IMR-90 (cell line): Measurements from ENCODE around the gene WNT2B. TPM values are rescaled to one million over a fixed set of nuclear protein-coding genes. Genes with fewer than 3 reads are reported as not detected.

Experiments used
- ATAC-seq: fragments of 200-7000 bp; cut with Tn5 transposase; 2 replicates; pipeline ENCODE4 v1.9.1; 2020; ENCODE audit warnings: low read depth, mild to moderate bottlenecking, moderate library complexity
- BruUV-seq: library from RNA; stranded (reverse); fragments of 400-500 nt; replicated peaks from 2 replicates; lab custom pipeline; 2021; lab: Mats Ljungman, UMichigan
- CTCF ChIA-PET: fragments of 300-600 bp; formaldehyde crosslinking; extraction: SDS; loops from one replicate; lab custom pipeline; 2021; ENCODE audit warnings: antibody characterized with exemption; lab: Yijun Ruan, JAX
- POLR2A ChIA-PET: fragments of 300-600 bp; sonication (Branson Sonifier 250); formaldehyde crosslinking; loops from one replicate; lab custom pipeline; 2022; ENCODE audit warnings: antibody characterized with exemption; ENCODE audit not compliant: unreplicated experiment; lab: Charles Lee
- DNase-seq: peaks from one replicate; pipeline ENCODE4 v3.0.0; 2013
- H2AFZ ChIP-seq: replicated peaks from 2 replicates; pipeline ENCODE3; 2013; ENCODE audit warnings: low read length, mild to moderate bottlenecking; ENCODE audit not compliant: poor library complexity
- H2AK5ac ChIP-seq: 2 replicates; pipeline ENCODE4 v1.6.1; 2013; ENCODE audit warnings: low read depth, low read length, inconsistent platforms
- H2AK9ac ChIP-seq: replicated peaks from 2 replicates; pipeline ENCODE3; 2013; ENCODE audit warnings: mild to moderate bottlenecking, low read depth, low read length, moderate library complexity; ENCODE audit not compliant: poor library complexity
- H2BK120ac ChIP-seq: 2 replicates; pipeline ENCODE4 v1.6.1; 2013; ENCODE audit warnings: low read depth, low read length, inconsistent platforms
- H2BK15ac ChIP-seq: 3 replicates; pipeline ENCODE4 v1.6.1; 2013; ENCODE audit warnings: low read depth, low read length, inconsistent platforms
- H2BK20ac ChIP-seq: 2 replicates; pipeline ENCODE4 v1.6.1; 2013; ENCODE audit warnings: low read depth, mild to moderate bottlenecking, inconsistent platforms, low read length, moderate library complexity
- H2BK5ac ChIP-seq: 2 replicates; pipeline ENCODE4 v1.6.1; 2013; ENCODE audit warnings: mild to moderate bottlenecking, low read depth, low read length, inconsistent platforms; ENCODE audit not compliant: poor library complexity, severe bottlenecking
- H3K14ac ChIP-seq: replicated peaks from 2 replicates; pipeline ENCODE4 v1.6.1; 2013; ENCODE audit warnings: low read depth, low read length, inconsistent platforms
- H3K18ac ChIP-seq: 2 replicates; pipeline ENCODE4 v1.6.1; 2013; ENCODE audit warnings: low read depth, low read length, control low read depth
- H3K23ac ChIP-seq: 2 replicates; pipeline ENCODE4 v1.6.1; 2013; ENCODE audit warnings: low read depth, low read length, inconsistent platforms
- H3K27ac ChIP-seq: 2 replicates; pipeline ENCODE4 v1.5.1; 2013; ENCODE audit warnings: mild to moderate bottlenecking, control low read depth, low read length; ENCODE audit not compliant: insufficient read depth
- H3K27me3 ChIP-seq: 2 replicates; pipeline ENCODE4 v1.6.1; 2013; ENCODE audit warnings: low read length; ENCODE audit not compliant: control insufficient read depth, insufficient read depth
- H3K36me3 ChIP-seq: 2 replicates; pipeline ENCODE4 v1.6.1; 2013; ENCODE audit warnings: low read length, mixed read lengths; ENCODE audit not compliant: control insufficient read depth, insufficient read depth
- H3K4ac ChIP-seq: 2 replicates; pipeline ENCODE4 v1.6.1; 2013; ENCODE audit warnings: low read depth, low read length, inconsistent platforms
- H3K4me1 ChIP-seq: 2 replicates; pipeline ENCODE4 v1.6.1; 2013; ENCODE audit warnings: low read length, mixed read lengths; ENCODE audit not compliant: control insufficient read depth, insufficient read depth
- H3K4me2 ChIP-seq: 2 replicates; pipeline ENCODE4 v1.6.1; 2013; ENCODE audit warnings: low read depth, mild to moderate bottlenecking, control low read depth, low read length, moderate library complexity
- H3K4me3 ChIP-seq: 2 replicates; pipeline ENCODE4 v1.5.1; 2013; ENCODE audit warnings: low read depth, mild to moderate bottlenecking, control low read depth, low read length, moderate library complexity; ENCODE audit not compliant: insufficient read depth
- H3K56ac ChIP-seq: 2 replicates; pipeline ENCODE4 v1.6.1; 2013; ENCODE audit warnings: low read length, inconsistent platforms; ENCODE audit not compliant: insufficient read depth; ENCODE audit errors: extremely low read depth
- H3K79me1 ChIP-seq, 2 experiments: 2 replicates each; pipeline ENCODE4 v1.6.1; 2013; ENCODE audit warnings: low read length in 2 of 2, inconsistent platforms in 1 of 2, low read depth in 1 of 2
- H3K9ac ChIP-seq: 2 replicates; pipeline ENCODE4 v1.6.1; 2013; ENCODE audit warnings: low read depth, low read length, control low read depth
- H3K9me1 ChIP-seq: 2 replicates; pipeline ENCODE4 v1.6.1; 2013; ENCODE audit warnings: low read length, inconsistent platforms; ENCODE audit not compliant: insufficient read depth
- H3K9me3 ChIP-seq: 2 replicates; pipeline ENCODE4 v1.6.1; 2013; ENCODE audit warnings: low read length; ENCODE audit not compliant: control insufficient read depth, insufficient read depth
- H4K20me1 ChIP-seq: 2 replicates; pipeline ENCODE4 v1.6.1; 2013; ENCODE audit warnings: low read length, inconsistent platforms; ENCODE audit not compliant: insufficient read depth
- H4K5ac ChIP-seq: 2 replicates; pipeline ENCODE4 v1.6.1; 2013; ENCODE audit warnings: mild to moderate bottlenecking, low read depth, low read length, control low read depth
- H4K8ac ChIP-seq, 2 experiments: 2 replicates each; pipeline ENCODE4 v1.6.1; 2013; ENCODE audit warnings: low read depth in 2 of 2, low read length in 2 of 2, control low read depth in 1 of 2, inconsistent platforms in 1 of 2
- H4K91ac ChIP-seq: 2 replicates; pipeline ENCODE4 v1.6.1; 2013; ENCODE audit warnings: low read depth, low read length, inconsistent platforms; ENCODE audit not compliant: insufficient read depth
- BHLHE40 ChIP-seq: fragments of 150-350 bp; IDR thresholded peaks from 2 replicates; pipeline ENCODE4 v1.6.1; 2016; ENCODE audit warnings: mild to moderate bottlenecking, low read depth, low read length
- CEBPB ChIP-seq: IDR thresholded peaks from 2 replicates; pipeline ENCODE4 v1.6.1; 2012; ENCODE audit warnings: low read depth, low read length, improper control_type of control experiment
- CHD1 ChIP-seq: IDR thresholded peaks from 2 replicates; pipeline ENCODE4 v1.6.1; 2012; ENCODE audit warnings: low read depth, low read length, improper control_type of control experiment
- FOS ChIP-seq: fragments of 150-350 bp; IDR thresholded peaks from 2 replicates; pipeline ENCODE4 v1.6.1; 2016; ENCODE audit warnings: low read depth, low read length
- MAFK ChIP-seq: IDR thresholded peaks from 2 replicates; pipeline ENCODE4 v1.6.1; 2012; ENCODE audit warnings: low read depth, low read length, improper control_type of control experiment
- MAZ ChIP-seq: IDR thresholded peaks from 2 replicates; pipeline ENCODE4 v1.6.1; 2012; ENCODE audit warnings: low read depth, mild to moderate bottlenecking, low read length, improper control_type of control experiment, moderate library complexity, borderline replicate concordance
- MXI1 ChIP-seq: IDR thresholded peaks from 2 replicates; pipeline ENCODE4 v1.6.1; 2012; ENCODE audit warnings: low read depth, mild to moderate bottlenecking, low read length, moderate library complexity, borderline replicate concordance
- NFE2L2 ChIP-seq: fragments of 150-350 bp; IDR thresholded peaks from 2 replicates; pipeline ENCODE4 v1.6.1; 2016; ENCODE audit warnings: low read depth, mild to moderate bottlenecking, low read length
- POLR2A ChIP-seq: IDR thresholded peaks from 2 replicates; pipeline ENCODE4 v1.6.1; 2012; ENCODE audit warnings: mild to moderate bottlenecking, low read depth, low read length
- RAD21 ChIP-seq: IDR thresholded peaks from 2 replicates; pipeline ENCODE4 v1.6.1; 2012; ENCODE audit warnings: low read length, improper control_type of control experiment
- RCOR1 ChIP-seq: IDR thresholded peaks from 2 replicates; pipeline ENCODE4 v1.6.1; 2012; ENCODE audit warnings: mild to moderate bottlenecking, low read length, improper control_type of control experiment; ENCODE audit not compliant: insufficient replicate concordance
- RFX5 ChIP-seq: IDR thresholded peaks from 2 replicates; pipeline ENCODE4 v1.8.0; 2012; ENCODE audit warnings: low read depth, mild to moderate bottlenecking, low read length, moderate library complexity
- SMC3 ChIP-seq: fragments of 150-350 bp; IDR thresholded peaks from 2 replicates; pipeline ENCODE4 v1.6.1; 2016; ENCODE audit warnings: low read depth, mild to moderate bottlenecking, antibody characterized with exemption, low read length, moderate library complexity
- WGBS, 2 experiments: methylation state at CpG; one replicate each; pipeline versions ENCODE4 v1.1.5 to v1.1.7; 2013; ENCODE audit warnings: missing lambda C conversion rate in 2 of 2; ENCODE audit not compliant: insufficient read length in 1 of 2; ENCODE audit errors: extremely low coverage in 2 of 2; 5-methylcytosine and 5-hydroxymethylcytosine counted together
- dilution Hi-C: fragments of 300-500 bp; cut with HindIII; formaldehyde crosslinking; loops from one replicate; pipeline ENCODE4 v1.14.3; 2018; ENCODE audit warnings: low sequenced_read_pairs; ENCODE audit not compliant: unreplicated experiment
- in situ Hi-C: fragments of 300-500 bp; cut with MboI; formaldehyde crosslinking; loops from 3 replicates; pipeline ENCODE4 v1.14.3; 2019; ENCODE audit warnings: low sequenced_read_pairs, inconsistent platforms, mixed read lengths
- intact Hi-C: fragments of 100-400 bp; cut with micrococcal nuclease; formaldehyde crosslinking; loops from 2 replicates; pipeline ENCODE4 v1.10.0; 2022
- polyA plus RNA-seq, 3 experiments: library from polyadenylated mRNA; depleted of rRNA; stranded (reverse); fragments of >200 nt; gene quantifications; 2 replicates each; pipeline ENCODE4 v1.2.3, GENCODE V29; 2012; ENCODE audit warnings: low replicate concordance in 1 of 3
- total RNA-seq: library from RNA; depleted of rRNA; stranded (reverse); fragments of >200 nt; gene quantifications from 2 replicates; pipeline ENCODE4 v1.2.3, GENCODE V29; 2012
- TF ChIP-seq, protein P1 (sequence below): fragments of 150-350 bp; IDR thresholded peaks from 2 replicates; pipeline ENCODE4 v1.6.1; 2017; ENCODE audit warnings: mild to moderate bottlenecking, antibody characterized with exemption, low read length, low read depth
- TF ChIP-seq, protein P2 (sequence below): conservative IDR thresholded peaks from 2 replicates; pipeline ENCODE4 v1.5.1; 2012; ENCODE audit warnings: mild to moderate bottlenecking, low read depth, low read length, improper control_type of control experiment
- TF ChIP-seq, protein P3 (sequence below): fragments of 150-350 bp; IDR thresholded peaks from 2 replicates; pipeline ENCODE4 v1.6.1; 2016; ENCODE audit warnings: low read depth, mild to moderate bottlenecking, low read length, moderate library complexity, borderline replicate concordance

WNT2B gene
- total and polyA plus RNA-seq, 2 of the 4 experiments (the other 2 are of a cell fraction): 0.50 to 0.54 TPM

DNA sequence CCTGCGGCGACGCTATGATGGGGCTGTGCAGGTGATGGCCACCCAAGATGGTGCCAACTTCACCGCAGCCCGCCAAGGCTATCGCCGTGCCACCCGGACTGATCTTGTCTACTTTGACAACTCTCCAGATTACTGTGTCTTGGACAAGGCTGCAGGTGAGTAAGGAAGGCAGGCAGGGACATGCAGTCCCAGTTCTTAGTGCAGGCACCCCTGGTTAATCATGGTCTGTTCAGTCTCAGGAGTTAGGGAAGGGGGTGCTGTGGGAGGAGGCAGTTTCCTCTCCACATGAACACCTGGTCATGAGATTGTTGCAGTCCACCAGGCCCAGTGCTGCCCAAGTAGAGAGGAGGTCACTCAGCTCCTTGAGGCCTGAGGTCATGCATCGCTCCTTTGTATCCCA is 8.5 kb downstream of the WNT2B start:
- Histone ChIP-seq H4K20me1 (peaks cover 23% of the 10 kb centered on the region), H3K4ac (no peak overlapping the region), H3K4me3 (no peak overlapping the region), H2BK120ac (no peak overlapping the region), H3K9me3 (no peaks in the 10 kb centered on the region), H2BK20ac (no peak overlapping the region), H2AFZ (no peak overlapping the region), H2BK15ac (no peak overlapping the region), H3K36me3 (peaks cover 5% of the 10 kb centered on the region; the same call in 1 of the 2 replicates), H3K27ac (no peak overlapping the region), H3K9ac (no peak overlapping the region), H2BK5ac (no peak overlapping the region), H3K14ac (no peak overlapping the region), H2AK9ac (no peak overlapping the region), H3K4me1 (peaks cover 33% of the 10 kb centered on the region), H3K56ac (no peak overlapping the region), H3K27me3 (peaks cover 5% of the 10 kb centered on the region), H3K23ac (no peak overlapping the region), H3K9me1 (peaks cover 30% of the 10 kb centered on the region), H4K8ac (no peak overlapping the region), H4K91ac (no peak overlapping the region), H2AK5ac (no peak overlapping the region), H3K4me2 (no peak overlapping the region), H4K5ac (no peak overlapping the region), H3K18ac (no peak overlapping the region), H3K79me1 (no peaks in the 10 kb centered on the region)
- ChIA-PET CTCF (no interaction called here), POLR2A (no interaction called here)
- WGBS, 2 experiments: 91% methylated on average over 4 of the region's 9 CpGs; no CpG with 5 or more reads in 1 of the 2 experiments
- intact Hi-C loops: loop anchor here (5.0 kb wide), 1 partner anchor 190 kb away; the partner anchor contains the start of gene RHOC
- no peak for DNase-seq
- in situ Hi-C loops: no loop called here
- no peak for ATAC-seq
- BruUV-seq: no TSS peak
- TF ChIP-seq CEBPB (no peak), CHD1 (no peak), NFE2L2 (no peak), FOS (no peak), RCOR1 (no peak), RFX5 (no peak), MXI1 (no peak), BHLHE40 (no peak), MAFK (no peak), RAD21 (no peak), SMC3 (no peak), MAZ (no peak), POLR2A (no peak)
- TF ChIP-seq, protein P1, sequence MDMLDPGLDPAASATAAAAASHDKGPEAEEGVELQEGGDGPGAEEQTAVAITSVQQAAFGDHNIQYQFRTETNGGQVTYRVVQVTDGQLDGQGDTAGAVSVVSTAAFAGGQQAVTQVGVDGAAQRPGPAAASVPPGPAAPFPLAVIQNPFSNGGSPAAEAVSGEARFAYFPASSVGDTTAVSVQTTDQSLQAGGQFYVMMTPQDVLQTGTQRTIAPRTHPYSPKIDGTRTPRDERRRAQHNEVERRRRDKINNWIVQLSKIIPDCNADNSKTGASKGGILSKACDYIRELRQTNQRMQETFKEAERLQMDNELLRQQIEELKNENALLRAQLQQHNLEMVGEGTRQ: no peak
- TF ChIP-seq, protein P2, sequence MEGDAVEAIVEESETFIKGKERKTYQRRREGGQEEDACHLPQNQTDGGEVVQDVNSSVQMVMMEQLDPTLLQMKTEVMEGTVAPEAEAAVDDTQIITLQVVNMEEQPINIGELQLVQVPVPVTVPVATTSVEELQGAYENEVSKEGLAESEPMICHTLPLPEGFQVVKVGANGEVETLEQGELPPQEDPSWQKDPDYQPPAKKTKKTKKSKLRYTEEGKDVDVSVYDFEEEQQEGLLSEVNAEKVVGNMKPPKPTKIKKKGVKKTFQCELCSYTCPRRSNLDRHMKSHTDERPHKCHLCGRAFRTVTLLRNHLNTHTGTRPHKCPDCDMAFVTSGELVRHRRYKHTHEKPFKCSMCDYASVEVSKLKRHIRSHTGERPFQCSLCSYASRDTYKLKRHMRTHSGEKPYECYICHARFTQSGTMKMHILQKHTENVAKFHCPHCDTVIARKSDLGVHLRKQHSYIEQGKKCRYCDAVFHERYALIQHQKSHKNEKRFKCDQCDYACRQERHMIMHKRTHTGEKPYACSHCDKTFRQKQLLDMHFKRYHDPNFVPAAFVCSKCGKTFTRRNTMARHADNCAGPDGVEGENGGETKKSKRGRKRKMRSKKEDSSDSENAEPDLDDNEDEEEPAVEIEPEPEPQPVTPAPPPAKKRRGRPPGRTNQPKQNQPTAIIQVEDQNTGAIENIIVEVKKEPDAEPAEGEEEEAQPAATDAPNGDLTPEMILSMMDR: no peak
- TF ChIP-seq, protein P3, sequence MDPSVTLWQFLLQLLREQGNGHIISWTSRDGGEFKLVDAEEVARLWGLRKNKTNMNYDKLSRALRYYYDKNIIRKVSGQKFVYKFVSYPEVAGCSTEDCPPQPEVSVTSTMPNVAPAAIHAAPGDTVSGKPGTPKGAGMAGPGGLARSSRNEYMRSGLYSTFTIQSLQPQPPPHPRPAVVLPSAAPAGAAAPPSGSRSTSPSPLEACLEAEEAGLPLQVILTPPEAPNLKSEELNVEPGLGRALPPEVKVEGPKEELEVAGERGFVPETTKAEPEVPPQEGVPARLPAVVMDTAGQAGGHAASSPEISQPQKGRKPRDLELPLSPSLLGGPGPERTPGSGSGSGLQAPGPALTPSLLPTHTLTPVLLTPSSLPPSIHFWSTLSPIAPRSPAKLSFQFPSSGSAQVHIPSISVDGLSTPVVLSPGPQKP: no peak
- dilution Hi-C loops: no loop called here
